B cell (primary cell): ENCODE results near the gene PHEX. TPM values are rescaled to one million over a fixed set of nuclear protein-coding genes. Genes with fewer than 3 reads are reported as not detected.

ENCODE experiments used
- ATAC-seq: fragments of 200-7000 bp; cut with Tn5 transposase; one replicate; pipeline ENCODE4 v1.10.0; 2021; ENCODE audit warnings: low read depth, mild to moderate bottlenecking, moderate number of reproducible peaks, moderate library complexity
- CTCF ChIA-PET: fragments of 350-600 bp; sonication (Branson Sonifier 250); formaldehyde crosslinking; loops from one replicate; lab custom pipeline; 2021; ENCODE audit warnings: antibody characterized with exemption, inconsistent platforms; lab: Charles Lee
- POLR2A ChIA-PET: fragments of 350-600 bp; sonication (Branson Sonifier 250); formaldehyde crosslinking; loops from one replicate; lab custom pipeline; 2021; ENCODE audit warnings: antibody characterized with exemption; lab: Charles Lee
- DNase-seq: peaks from one replicate; pipeline ENCODE4 v3.0.0; 2013
- H2AFZ ChIP-seq: 2 replicates; pipeline ENCODE4 v1.6.1; 2012; ENCODE audit warnings: mild to moderate bottlenecking, low read depth, low read length; ENCODE audit not compliant: insufficient read depth, poor library complexity, severe bottlenecking
- H3K27ac ChIP-seq, 2 donors: 1 replicate in 1 of 2; 2 replicates in 1 of 2; pipeline ENCODE4 v1.5.1; 2012 to 2013; ENCODE audit warnings: low read length in 2 of 2, mild to moderate bottlenecking in 2 of 2, moderate library complexity in 1 of 2
- H3K27me3 ChIP-seq, 4 experiments: fragments of 200-600 bp in 1 of 4; sonication (generic) in 1 of 4; replicated peaks in 1 of 4; 1 replicate in 2 of 4; 2 replicates in 2 of 4; pipeline versions ENCODE4 v1.6.1 to v1.7.0; 2013 to 2016; ENCODE audit warnings: low read length in 3 of 4, mild to moderate bottlenecking in 2 of 4, mixed read lengths in 1 of 4, moderate library complexity in 1 of 4; ENCODE audit not compliant: insufficient read depth in 4 of 4, control insufficient read depth in 3 of 4; ENCODE audit errors: control extremely low read depth in 1 of 4
- H3K36me3 ChIP-seq, 2 experiments: replicated peaks in 1 of 2; 1 replicate in 1 of 2; 2 replicates in 1 of 2; pipeline versions ENCODE4 v1.6.1 to v1.7.1; 2013; ENCODE audit warnings: low read length in 1 of 2; ENCODE audit not compliant: insufficient read depth in 2 of 2, control insufficient read depth in 1 of 2; ENCODE audit errors: control extremely low read depth in 1 of 2, extremely low read depth in 1 of 2
- H3K4me1 ChIP-seq, 2 donors: fragments of 200-600 bp in 1 of 2; sonication (generic) in 1 of 2; 1 replicate in 1 of 2; 2 replicates in 1 of 2; pipeline versions ENCODE4 v1.5.1 to v1.6.1; 2013 to 2017; ENCODE audit warnings: low read length in 2 of 2; ENCODE audit not compliant: control insufficient read depth in 2 of 2, insufficient read depth in 2 of 2
- H3K4me2 ChIP-seq: replicated peaks from 2 replicates; pipeline ENCODE3; 2012; ENCODE audit warnings: mild to moderate bottlenecking, low read depth, low read length; ENCODE audit not compliant: poor library complexity, severe bottlenecking
- H3K4me3 ChIP-seq, 5 experiments: fragments of 200-600 bp in 1 of 5; sonication (generic) in 1 of 5; 1 replicate in 3 of 5; 2 replicates in 2 of 5; pipeline versions ENCODE4 v1.5.1 to v1.7.0; 2011 to 2016; ENCODE audit warnings: low read length in 4 of 5, mild to moderate bottlenecking in 4 of 5, low read depth in 2 of 5, control low read depth in 1 of 5, moderate library complexity in 1 of 5; ENCODE audit not compliant: insufficient read depth in 1 of 5; ENCODE audit errors: control extremely low read depth in 1 of 5, extremely low read depth in 1 of 5
- H3K79me2 ChIP-seq: fragments of 200-600 bp; sonication (generic); one replicate; pipeline ENCODE4 v1.6.0; 2016; ENCODE audit warnings: low read length; ENCODE audit not compliant: control insufficient read depth, insufficient read depth
- H3K9ac ChIP-seq: fragments of 200-600 bp; sonication (generic); 2 replicates; pipeline ENCODE4 v1.6.1; 2017; ENCODE audit warnings: mild to moderate bottlenecking, low read length, moderate library complexity
- H3K9me3 ChIP-seq, 3 donors: one replicate each; pipeline versions ENCODE4 v1.6.1 to v1.7.1; 2013; ENCODE audit warnings: low read length in 2 of 3; ENCODE audit not compliant: control insufficient read depth in 2 of 3, insufficient read depth in 1 of 3; ENCODE audit errors: control extremely low read depth in 1 of 3
- H4K20me1 ChIP-seq: 2 replicates; pipeline ENCODE4 v1.6.0; 2012; ENCODE audit warnings: mild to moderate bottlenecking, low read length; ENCODE audit not compliant: insufficient read depth, control insufficient read depth, poor library complexity, severe bottlenecking
- H3K27ac Mint-ChIP-seq: one replicate; pipeline ENCODE4 v1.8.0; 2021; ENCODE audit warnings: mixed read lengths
- H3K27me3 Mint-ChIP-seq: one replicate; pipeline ENCODE4 v1.8.0; 2021; ENCODE audit warnings: mixed read lengths
- H3K4me1 Mint-ChIP-seq: one replicate; pipeline ENCODE4 v1.8.0; 2021; ENCODE audit warnings: mixed read lengths
- H3K4me3 Mint-ChIP-seq: one replicate; pipeline ENCODE4 v1.8.0; 2021; ENCODE audit warnings: mixed read lengths
- H3K9me3 Mint-ChIP-seq: one replicate; pipeline ENCODE4 v1.8.0; 2022; ENCODE audit warnings: mixed read lengths; ENCODE audit not compliant: insufficient read depth
- EZH2 ChIP-seq: IDR thresholded peaks from 2 replicates; pipeline ENCODE4 v1.6.1; 2012; ENCODE audit warnings: borderline replicate concordance, low read depth, mild to moderate bottlenecking, moderate library complexity, low read length; ENCODE audit not compliant: insufficient read depth, poor library complexity, severe bottlenecking
- WGBS: methylation state at CpG from one replicate; pipeline ENCODE4 v1.1.5; 2013; ENCODE audit warnings: missing lambda C conversion rate; ENCODE audit not compliant: insufficient coverage; 5-methylcytosine and 5-hydroxymethylcytosine counted together
- intact Hi-C: fragments of 100-400 bp; cut with micrococcal nuclease; formaldehyde crosslinking; loops from one replicate; pipeline ENCODE4 v1.10.0; 2022
- polyA plus RNA-seq: library from polyadenylated mRNA; depleted of rRNA; stranded (reverse); fragments of >200 nt; gene quantifications from 2 replicates; pipeline ENCODE4 v1.2.3, GENCODE V29; 2012
- total RNA-seq, 2 donors: library from RNA; stranded (reverse); fragments of 120-200 nt in 1 of 2; gene quantifications; 1 replicate in 1 of 2; 2 replicates in 1 of 2; pipeline versions ENCODE4 v1.2.3 to v1.2.4, GENCODE V29; 2013 to 2022
- TF ChIP-seq, protein P1 (sequence below): fragments of 200-600 bp; IDR thresholded peaks from one replicate; pipeline ENCODE4 v1.8.0; 2022; ENCODE audit warnings: antibody characterized with exemption, mild to moderate bottlenecking

The PHEX gene
- total and polyA plus RNA-seq, 2 donors (not counting 1 experiment from before 2014, with no cell fraction given), result 0.01 to 0.15 TPM

DNA sequence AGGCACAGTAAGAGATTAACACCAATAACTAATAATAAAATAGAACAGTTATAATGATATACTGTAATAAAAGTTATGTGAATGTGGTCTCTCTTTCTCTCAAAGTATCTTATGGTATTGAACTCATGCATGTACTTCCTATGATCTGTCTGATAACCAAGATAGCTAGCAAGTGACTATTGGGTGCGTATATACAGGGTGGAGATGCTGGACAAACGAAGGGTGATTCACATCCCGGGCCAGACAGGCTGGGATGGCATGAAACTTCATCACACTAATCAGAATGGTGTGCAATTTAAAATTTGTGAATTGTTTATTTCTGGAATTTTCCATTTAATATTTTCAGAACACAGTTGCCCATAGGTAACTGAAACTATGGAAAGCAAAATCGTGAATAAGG, 96.8 kb downstream of the PHEX start:
- TF ChIP-seq, protein P1, sequence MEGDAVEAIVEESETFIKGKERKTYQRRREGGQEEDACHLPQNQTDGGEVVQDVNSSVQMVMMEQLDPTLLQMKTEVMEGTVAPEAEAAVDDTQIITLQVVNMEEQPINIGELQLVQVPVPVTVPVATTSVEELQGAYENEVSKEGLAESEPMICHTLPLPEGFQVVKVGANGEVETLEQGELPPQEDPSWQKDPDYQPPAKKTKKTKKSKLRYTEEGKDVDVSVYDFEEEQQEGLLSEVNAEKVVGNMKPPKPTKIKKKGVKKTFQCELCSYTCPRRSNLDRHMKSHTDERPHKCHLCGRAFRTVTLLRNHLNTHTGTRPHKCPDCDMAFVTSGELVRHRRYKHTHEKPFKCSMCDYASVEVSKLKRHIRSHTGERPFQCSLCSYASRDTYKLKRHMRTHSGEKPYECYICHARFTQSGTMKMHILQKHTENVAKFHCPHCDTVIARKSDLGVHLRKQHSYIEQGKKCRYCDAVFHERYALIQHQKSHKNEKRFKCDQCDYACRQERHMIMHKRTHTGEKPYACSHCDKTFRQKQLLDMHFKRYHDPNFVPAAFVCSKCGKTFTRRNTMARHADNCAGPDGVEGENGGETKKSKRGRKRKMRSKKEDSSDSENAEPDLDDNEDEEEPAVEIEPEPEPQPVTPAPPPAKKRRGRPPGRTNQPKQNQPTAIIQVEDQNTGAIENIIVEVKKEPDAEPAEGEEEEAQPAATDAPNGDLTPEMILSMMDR, result no peak
- no peak for TF ChIP-seq EZH2
- intact Hi-C loops, result no loop called here
- H4K20me1 ChIP-seq, result no peaks in the 10 kb centered on the region
- ChIA-PET POLR2A (no interaction called here), CTCF (no interaction called here)
- H2AFZ ChIP-seq, result no peak overlapping the region
- ATAC-seq (no peak), DNase-seq (no peak)
- no peak overlapping the region for H3K9ac ChIP-seq
- no peaks in the 10 kb centered on the region for H3K4me1 ChIP-seq
- no peaks in the 10 kb centered on the region for H3K9me3 ChIP-seq
- no peak overlapping the region for H3K4me2 ChIP-seq
- H3K27me3 ChIP-seq, result no peaks in the 10 kb centered on the region
- no peak overlapping the region for H3K27ac Mint-ChIP-seq
- H3K9me3 Mint-ChIP-seq, result no peaks in the 10 kb centered on the region
- WGBS, result no CpG with 5 or more reads among the region's 4 CpGs
- no peaks in the 10 kb centered on the region for H3K36me3 ChIP-seq
- no peak overlapping the region for H3K4me3 Mint-ChIP-seq
- no peak overlapping the region for H3K4me3 ChIP-seq
- no peak overlapping the region for H3K27ac ChIP-seq
- no peaks in the 10 kb centered on the region for H3K27me3 Mint-ChIP-seq
- H3K79me2 ChIP-seq, result no peaks in the 10 kb centered on the region
- H3K4me1 Mint-ChIP-seq, result no peaks in the 10 kb centered on the region

DNA sequence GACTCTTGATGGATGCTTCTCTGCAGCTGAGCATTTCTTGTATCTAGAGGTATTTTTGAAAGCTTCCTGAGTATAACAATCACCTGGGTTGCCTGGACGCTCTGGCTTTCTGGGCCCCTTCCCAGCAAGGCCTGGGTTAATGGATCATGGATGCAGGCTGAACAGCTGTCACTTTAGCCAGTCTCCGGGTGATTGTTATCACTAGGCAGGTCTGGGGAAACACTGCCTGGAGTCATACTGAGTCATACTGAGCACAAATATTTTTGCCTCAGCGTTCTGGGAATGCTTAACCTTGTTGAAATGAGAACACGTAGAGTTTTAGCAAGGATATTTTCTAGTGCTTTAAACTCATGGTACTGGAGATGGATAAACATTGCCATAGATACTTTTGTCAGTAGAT, 102.6 kb downstream of the PHEX start:
- DNase-seq (no peak), ATAC-seq (no peak)
- peaks cover 6% of the 10 kb centered on the region for H3K4me1 Mint-ChIP-seq
- no peaks in the 10 kb centered on the region for H4K20me1 ChIP-seq
- no peak overlapping the region for H3K27ac ChIP-seq
- H3K4me2 ChIP-seq, result no peak overlapping the region
- 92% methylated on average over 3 of the region's 4 CpGs for WGBS
- no peak overlapping the region for H3K9ac ChIP-seq
- no peaks in the 10 kb centered on the region for H3K36me3 ChIP-seq
- no peak overlapping the region for H2AFZ ChIP-seq
- H3K9me3 ChIP-seq, result no peaks in the 10 kb centered on the region
- no peaks in the 10 kb centered on the region for H3K79me2 ChIP-seq
- intact Hi-C loops, result loop anchor here (5.0 to 10.0 kb wide), 2 partner anchors 147 to 400 kb away; no protein-coding TSS in a partner anchor
- H3K4me3 ChIP-seq, result no peak overlapping the region
- CTCF ChIA-PET, result interaction anchor here (1.0 to 4.0 kb wide), 5 partner anchors 149 to 1767 kb away, joined by 3 to 41 read pairs (median 8); no protein-coding TSS in a partner anchor
- H3K27me3 ChIP-seq, result no peaks in the 10 kb centered on the region
- no peak overlapping the region for H3K27ac Mint-ChIP-seq
- no peaks in the 10 kb centered on the region for H3K9me3 Mint-ChIP-seq
- H3K27me3 Mint-ChIP-seq, result no peaks in the 10 kb centered on the region
- TF ChIP-seq, protein P1, result no peak
- no peak for TF ChIP-seq EZH2
- H3K4me3 Mint-ChIP-seq, result no peak overlapping the region
- POLR2A ChIA-PET, result no interaction called here
- no peaks in the 10 kb centered on the region for H3K4me1 ChIP-seq
